ENCODE data around the gene MPHOSPH9.
A peak's percentile ranks its signal among the peaks of the same experiment; 100 is the strongest.

Gene MPHOSPH9

GRCh38 chr12:123238330-123238682 lies 5.4 kb upstream of the MPHOSPH9 start:
- DNase-seq (ENCODE audit: low read depth in 2 of 2): no peak
- H3K4me3 ChIP-seq (replicated peaks in 1 of 2; ENCODE audit: low read depth in 2 of 2, low read length in 2 of 2): no peak overlapping the region
- no peak for TF ChIP-seq CTCF (IDR thresholded peaks at IDR 0.05; ENCODE audit: low read depth, low read length)

GRCh38 chr12:123237646-123238329 lies 4.8 kb upstream of the MPHOSPH9 start:
- peak; percentile 71 for TF ChIP-seq CTCF (IDR thresholded peaks at IDR 0.05; ENCODE audit: low read depth, low read length)

GRCh38 chr12:123233505-123234308 lies 766 bp upstream of the MPHOSPH9 start:
- DNase-seq (ENCODE audit: low read depth in 2 of 2): peak in 1 of 2 donors; percentile 16
- no peak for TF ChIP-seq CTCF (IDR thresholded peaks at IDR 0.05; ENCODE audit: low read depth, low read length)
- H3K4me3 ChIP-seq (replicated peaks in 1 of 2; ENCODE audit: low read depth in 2 of 2, low read length in 2 of 2): peak overlapping the region; percentile 99

More at GRCh38 chr12:123237646-123238329, 4.8 kb upstream of the MPHOSPH9 start:
- no peak overlapping the region for H3K4me3 ChIP-seq (replicated peaks in 1 of 2; ENCODE audit: low read depth in 2 of 2, low read length in 2 of 2)
- DNase-seq (ENCODE audit: low read depth in 2 of 2): peak; percentile 78 to 88

- peak overlapping the region; percentile 86 to 99 for H3K4me3 ChIP-seq (replicated peaks in 1 of 2; ENCODE audit: low read depth in 2 of 2, low read length in 2 of 2)
- no peak for DNase-seq (ENCODE audit: low read depth in 2 of 2)
- TF ChIP-seq CTCF (IDR thresholded peaks at IDR 0.05; ENCODE audit: low read depth, low read length): no peak
These were observed 502 bp downstream of the MPHOSPH9 start for GRCh38 chr12:123232472-123232806.

GRCh38 chr12:123231931-123232330 lies 1.0 kb downstream of the MPHOSPH9 start:
- peak overlapping the region; percentile 86 to 99 for H3K4me3 ChIP-seq (replicated peaks in 1 of 2; ENCODE audit: low read depth in 2 of 2, low read length in 2 of 2)
- no peak for TF ChIP-seq CTCF (IDR thresholded peaks at IDR 0.05; ENCODE audit: low read depth, low read length)
- no peak for DNase-seq (ENCODE audit: low read depth in 2 of 2)

- H3K4me3 ChIP-seq (replicated peaks in 1 of 2; ENCODE audit: low read depth in 2 of 2, low read length in 2 of 2): no peak overlapping the region
These were observed 3.9 kb downstream of the MPHOSPH9 start for GRCh38 chr12:123229051-123229450.

More at GRCh38 chr12:123229051-123229450, 3.9 kb downstream of the MPHOSPH9 start:
- no peak for DNase-seq (ENCODE audit: low read depth in 2 of 2)
- no peak for TF ChIP-seq CTCF (IDR thresholded peaks at IDR 0.05; ENCODE audit: low read depth, low read length)

Measured in cardiac fibroblast (primary cell).